HG02678 (cell line): ENCODE data around the gene USP34.
"Not testable (repeated sequence)": the region's sequence is repeated elsewhere in the genome, so short reads cannot be mapped to it uniquely, and the experiment has no call there.

Experiments
- ATAC-seq: cut with Tn5 transposase; IDR thresholded peaks from one replicate; pipeline ENCODE4 v1.9.1; 2021; ENCODE audit warnings: mild to moderate bottlenecking, moderate library complexity; ENCODE audit not compliant: unreplicated experiment

USP34 gene

GRCh38 chr2:61465045-61465444 lies 5.8 kb downstream of the USP34 start:
- no peak for ATAC-seq

DNA sequence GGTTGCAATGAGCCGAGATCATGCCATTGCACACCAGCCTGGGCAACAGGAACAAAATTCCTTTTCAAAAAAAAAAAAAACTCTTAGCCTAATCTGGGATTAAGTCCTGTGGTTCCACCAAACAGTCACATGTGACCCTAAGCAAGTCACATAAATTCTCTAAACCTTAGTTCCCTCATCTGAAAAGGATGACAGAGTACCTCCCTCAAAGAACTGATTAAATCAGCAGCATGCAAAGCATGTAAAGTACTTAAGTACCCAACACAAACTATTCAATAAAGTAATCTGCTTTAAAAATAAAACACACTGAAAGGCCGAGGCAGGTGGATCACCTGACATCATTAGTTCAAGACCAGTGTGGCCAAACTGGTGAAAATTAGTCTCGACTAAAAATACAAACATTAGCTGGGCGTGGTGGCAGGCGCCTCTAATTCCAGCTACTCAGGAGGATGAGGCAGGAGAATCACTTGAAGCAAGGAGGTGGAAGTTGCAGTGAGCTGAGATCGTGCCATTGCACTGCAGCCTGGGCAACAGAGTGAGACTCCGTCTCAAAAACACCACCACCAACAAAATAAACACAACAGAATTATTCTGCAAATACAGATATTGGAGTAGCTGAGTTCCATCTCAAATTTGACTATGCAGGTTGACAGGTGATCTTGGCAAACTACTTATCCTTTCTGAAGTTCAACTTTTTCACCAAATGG lies 7.0 kb downstream of the USP34 start:
- peak; percentile 14 for ATAC-seq

DNA sequence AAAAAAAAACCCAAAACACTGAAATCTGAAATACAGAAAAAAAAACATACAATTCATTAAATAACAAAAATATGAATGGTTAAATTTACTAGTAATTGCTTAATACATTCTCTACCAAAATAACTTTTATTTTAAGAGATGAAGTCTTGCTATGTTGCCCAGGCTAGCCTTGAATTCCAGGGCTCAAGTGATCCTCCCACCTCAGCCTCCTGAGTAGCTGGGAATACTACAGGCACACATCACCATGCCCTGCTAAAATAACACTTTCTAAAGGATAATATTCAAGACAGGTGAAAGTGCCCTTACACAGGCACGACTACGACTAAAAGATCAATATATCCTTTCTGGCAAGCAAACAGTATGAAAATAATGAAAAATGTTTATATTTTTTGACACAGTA lies 9.5 kb downstream of the USP34 start:
- ATAC-seq, result no peak

- ATAC-seq, result no peak
These were observed 10.7 kb downstream of the USP34 start for GRCh38 chr2:61460163-61460562.

DNA sequence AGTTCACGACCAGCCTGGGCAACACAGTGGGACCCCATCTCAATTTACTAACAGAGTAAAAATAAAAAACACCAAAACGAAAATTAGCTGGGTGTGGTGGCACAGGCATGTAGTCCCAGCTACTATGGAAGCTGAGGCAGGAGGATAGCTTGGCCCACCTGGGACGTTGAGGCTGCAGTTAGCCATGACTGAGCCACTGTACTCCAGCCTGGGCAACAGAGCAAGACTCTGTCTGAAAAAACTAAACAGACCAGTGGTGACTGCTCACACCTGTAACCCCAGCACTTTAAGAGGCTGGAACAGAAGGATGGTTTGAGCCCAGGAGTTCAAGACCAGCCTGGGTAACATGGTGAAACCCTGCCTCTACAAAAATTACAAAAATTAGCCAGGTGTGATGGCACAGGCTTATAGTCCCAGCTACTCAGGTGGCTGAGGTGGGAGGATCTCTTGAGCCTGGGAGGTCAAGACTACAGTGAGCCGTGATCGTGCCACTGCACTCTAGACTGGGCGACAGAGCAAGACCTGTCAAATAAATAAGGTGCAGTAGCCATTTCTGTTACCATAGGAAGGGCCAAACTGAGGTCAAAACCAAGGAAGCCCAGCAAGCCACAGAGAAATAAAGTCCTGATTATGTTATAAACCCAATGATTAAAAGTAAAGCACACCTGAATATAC lies 14.0 kb downstream of the USP34 start:
- ATAC-seq, result no peak

DNA sequence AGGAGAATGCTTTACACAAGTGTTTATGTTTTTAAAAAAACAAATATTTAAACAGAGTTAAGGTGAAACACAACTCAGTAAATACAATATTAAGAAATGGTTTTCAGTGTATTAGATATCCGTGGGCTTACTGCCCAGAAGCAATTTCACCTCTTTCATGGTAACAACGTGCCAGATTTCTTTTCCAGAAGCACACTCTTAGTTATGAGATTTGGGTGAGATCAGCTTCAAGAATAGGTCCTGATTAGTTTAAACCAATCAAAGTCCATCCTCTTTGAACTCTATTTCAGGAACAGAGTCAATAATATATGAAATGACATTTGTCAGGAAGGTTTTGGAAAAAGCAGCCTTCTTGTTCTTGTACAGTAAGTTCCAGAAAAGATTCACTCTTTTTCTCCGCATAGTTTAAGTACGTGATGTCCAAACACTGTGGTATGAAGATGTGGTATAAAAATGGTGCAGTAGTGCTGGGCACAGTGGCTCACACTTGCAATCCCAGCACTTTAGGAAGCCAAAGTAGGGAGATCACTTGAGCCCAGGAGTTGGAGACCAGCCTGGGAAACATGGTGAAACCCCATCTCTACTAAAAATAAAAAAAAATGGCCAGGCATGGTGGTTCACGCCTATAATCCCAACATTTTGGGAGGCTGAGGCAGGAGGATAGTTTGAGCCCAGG lies 14.7 kb downstream of the USP34 start:
- ATAC-seq, result no peak

DNA sequence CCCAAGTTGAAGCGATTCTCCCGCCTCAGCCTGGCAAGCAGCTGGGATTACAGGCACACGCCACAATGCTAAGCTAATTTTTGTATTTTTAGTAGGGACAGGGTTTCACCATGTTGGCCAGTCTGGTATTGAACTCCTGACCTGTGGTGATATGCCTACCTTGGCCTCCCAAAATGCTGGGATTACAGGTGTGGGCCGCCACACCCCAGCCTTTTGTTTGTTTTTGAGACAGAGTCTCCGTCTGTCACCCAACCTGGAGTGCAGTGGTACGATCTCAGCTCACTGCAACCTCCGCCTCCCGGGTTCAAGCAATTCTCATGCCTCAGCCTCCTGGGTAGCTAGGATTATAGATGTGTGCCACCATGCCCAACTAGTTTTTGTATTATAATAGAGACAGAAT lies 15.9 kb downstream of the USP34 start:
- not testable (repeated sequence) for ATAC-seq

DNA sequence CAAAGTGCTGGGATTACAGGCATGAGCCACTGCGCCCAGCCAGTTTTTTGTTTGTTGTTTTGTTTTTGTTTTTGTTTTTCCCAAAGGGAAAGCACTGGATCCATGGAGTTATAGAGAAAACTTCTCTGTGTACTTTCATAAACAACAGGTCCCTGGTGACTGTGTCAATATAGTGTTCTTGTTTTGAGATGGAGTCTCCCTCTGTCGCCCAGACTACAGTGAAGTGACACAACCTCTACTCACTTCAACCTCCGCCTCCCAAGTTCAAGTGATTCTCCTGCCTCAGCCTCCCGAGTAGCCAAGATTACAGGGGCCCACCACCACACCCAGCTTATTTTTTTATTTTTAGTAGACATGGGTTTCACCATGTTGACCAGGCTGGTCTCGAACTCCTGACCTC lies 16.5 kb downstream of the USP34 start:
- no peak for ATAC-seq

DNA sequence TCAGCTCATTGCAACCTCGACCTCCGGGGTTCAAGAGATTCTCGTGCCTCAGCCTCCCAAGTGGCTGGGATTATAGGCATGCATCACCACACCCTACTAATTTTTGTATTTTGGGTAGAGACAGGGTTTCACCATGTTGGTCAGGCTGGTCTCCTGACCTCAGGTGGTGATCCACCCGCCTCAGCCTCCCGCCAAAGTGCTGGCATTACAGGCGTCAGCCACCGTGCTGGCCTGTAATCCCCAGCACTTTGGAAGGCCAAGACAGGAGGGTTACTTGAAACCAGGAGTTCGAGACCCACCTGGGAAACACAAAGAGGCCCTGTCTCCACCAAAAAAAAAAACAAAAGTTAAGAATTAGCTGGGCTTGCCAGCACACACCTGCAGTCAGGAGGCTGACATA lies 18.5 kb downstream of the USP34 start:
- ATAC-seq, result no peak

DNA sequence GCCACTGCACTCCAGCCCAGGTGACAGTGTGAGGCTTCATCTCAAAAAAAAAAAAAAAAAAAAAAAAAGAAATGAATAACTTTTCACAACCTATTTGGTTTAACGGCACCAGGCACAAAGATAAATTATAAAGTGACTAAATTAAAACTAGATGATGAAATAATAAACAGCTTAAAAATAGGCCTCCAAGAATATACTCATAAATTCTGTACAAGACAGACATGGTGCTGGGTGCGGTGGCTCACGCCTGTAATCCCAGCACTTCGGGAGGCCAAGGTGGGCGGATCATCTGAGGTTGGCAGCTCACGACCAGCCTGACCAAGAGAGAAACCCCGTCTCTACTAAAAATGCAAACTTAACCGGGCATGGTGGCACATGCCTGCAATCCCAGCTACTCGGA lies 19.7 kb downstream of the USP34 start:
- ATAC-seq, result no peak

DNA sequence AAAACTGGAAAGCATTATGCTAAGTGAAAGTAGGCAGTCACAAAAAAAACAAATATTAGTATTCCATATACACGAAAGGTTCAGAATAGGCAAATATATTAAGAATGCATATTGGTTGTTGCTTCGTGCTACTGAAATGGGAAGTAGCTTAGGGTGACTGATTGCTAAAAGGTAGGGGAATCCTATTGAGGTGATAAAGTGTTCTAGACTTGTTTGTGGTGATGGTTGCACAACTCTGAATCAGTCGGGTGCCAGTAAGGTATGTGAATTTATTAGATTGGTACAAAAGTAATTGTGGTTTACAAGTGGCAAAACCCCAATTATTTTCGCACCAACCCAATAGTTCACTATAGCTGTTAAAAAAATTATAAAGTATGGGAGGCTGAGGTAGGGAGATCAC lies 20.7 kb downstream of the USP34 start:
- ATAC-seq, result no peak

DNA sequence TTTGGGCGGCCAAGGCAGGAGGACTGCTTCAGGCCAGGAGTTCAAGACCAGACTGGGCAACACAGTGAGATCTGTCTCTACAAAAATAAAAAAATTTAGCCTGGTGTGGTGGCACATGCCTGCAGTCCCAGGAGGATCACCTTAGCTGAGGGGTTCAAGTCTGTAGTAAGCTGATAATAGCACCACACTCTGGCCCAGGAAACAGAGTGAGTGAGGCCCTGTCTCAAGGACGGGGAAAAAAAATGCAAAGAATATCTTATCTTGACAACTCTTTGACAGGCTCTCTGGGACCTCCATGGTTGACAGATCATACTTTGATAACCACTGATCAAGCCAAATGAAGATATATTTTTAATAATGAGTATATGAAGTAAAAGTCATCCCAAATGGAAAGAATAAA lies 22.7 kb downstream of the USP34 start:
- ATAC-seq, result no peak

DNA sequence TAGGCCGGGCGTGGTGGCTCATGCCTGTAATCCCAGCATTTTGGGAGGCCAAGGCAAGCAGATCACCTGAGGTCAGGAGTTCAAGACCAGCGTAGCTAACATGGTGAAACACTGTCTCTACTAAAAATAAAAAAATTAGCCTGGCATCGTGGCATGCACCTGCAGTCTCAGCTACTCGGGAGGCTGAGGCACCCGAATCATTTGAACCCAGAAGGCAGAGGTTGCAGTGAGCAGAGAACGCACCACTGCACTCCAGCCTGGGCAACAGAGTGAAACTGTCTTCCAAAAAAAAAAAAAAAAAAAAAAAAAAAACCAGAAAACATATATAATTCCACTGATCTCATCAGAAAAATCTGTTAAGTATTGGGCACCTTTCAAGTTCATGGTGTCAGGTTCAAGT lies 23.9 kb downstream of the USP34 start:
- ATAC-seq, result not testable (repeated sequence)

GRCh38 chr2:61443342-61444041 lies 27.4 kb downstream of the USP34 start:
- ATAC-seq, result peak; percentile 82

GRCh38 chr2:61439241-61440002 lies 31.5 kb downstream of the USP34 start:
- ATAC-seq, result no peak

- no peak for ATAC-seq
These were observed 32.2 kb downstream of the USP34 start for GRCh38 chr2:61438670-61439069.

GRCh38 chr2:61437170-61437569 lies 33.7 kb downstream of the USP34 start:
- ATAC-seq, result no peak

GRCh38 chr2:61436092-61436491 lies 34.8 kb downstream of the USP34 start:
- ATAC-seq, result no peak

- no peak for ATAC-seq
These were observed 35.6 kb downstream of the USP34 start for GRCh38 chr2:61435291-61435690.

- ATAC-seq, result no peak
These were observed 36.6 kb downstream of the USP34 start for GRCh38 chr2:61434314-61434713.

DNA sequence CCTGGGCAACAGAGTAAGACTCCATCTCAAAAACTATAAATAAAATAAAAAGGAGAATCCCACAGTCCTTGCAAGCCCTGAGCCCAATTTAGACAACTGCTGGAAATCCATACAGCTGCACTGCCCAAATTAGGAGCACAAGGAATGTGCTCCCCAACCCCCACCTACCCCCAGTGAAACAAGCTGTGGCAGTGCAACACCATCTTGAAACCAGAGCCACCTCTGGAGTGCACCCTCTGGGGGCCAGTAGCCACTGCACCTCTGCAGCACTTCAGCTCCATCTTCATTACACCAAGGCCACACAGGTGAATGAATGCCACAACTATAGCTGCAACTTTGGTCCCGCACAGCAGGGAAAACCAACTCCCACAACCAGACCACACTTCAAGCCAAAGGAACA lies 37.3 kb downstream of the USP34 start:
- no peak for ATAC-seq
